Measurements from ENCODE around the gene LRRFIP1. TPM values are rescaled to one million over a fixed set of nuclear protein-coding genes. Genes with fewer than 3 reads are reported as not detected.

The LRRFIP1 gene
- total and polyA plus RNA-seq, 2 of the 13 experiments (the other 11 are each of a cell fraction or from before 2014, with no cell fraction given), result 15.9 to 40.5 TPM

GRCh38 chr2:237625216-237625705, 2.1 kb upstream of the LRRFIP1 start (continued):
- TF ChIP-seq ARID4A (CRISPR knock-in tag; IDR thresholded peaks at IDR 0.05; ENCODE audit: borderline replicate concordance) (0 out of 2 replicates have a peak, but pooled peaks have one; percentile 25), ZNF34 (CRISPR knock-in tag; IDR thresholded peaks at IDR 0.05; ENCODE audit: borderline replicate concordance) (no peak), REL (CRISPR knock-in tag; conservative IDR thresholded peaks at IDR 0.05) (no peak), KIAA2018 (CRISPR knock-in tag; IDR thresholded peaks at IDR 0.05; ENCODE audit: borderline replicate concordance) (no peak), ZNF180 (CRISPR knock-in tag; IDR thresholded peaks at IDR 0.05; ENCODE audit: borderline replicate concordance, low read depth) (no peak), ZNF891 (CRISPR knock-in tag; IDR thresholded peaks at IDR 0.05) (no peak), ZFP91 (CRISPR knock-in tag; IDR thresholded peaks at IDR 0.05; ENCODE audit: borderline replicate concordance) (no peak), ZNF326 (CRISPR knock-in tag; IDR thresholded peaks at IDR 0.05; ENCODE audit: borderline replicate concordance) (no peak), SMAD9 (CRISPR knock-in tag; IDR thresholded peaks at IDR 0.05) (no peak), RNF2 (conservative IDR thresholded peaks at IDR 0.05; ENCODE audit: low read depth) (no peak), NR2F2 (IDR thresholded peaks at IDR 0.05; ENCODE audit: borderline replicate concordance, low read depth) (0 out of 2 replicates have a peak, but pooled peaks have one; percentile 19), FOXP1 (IDR thresholded peaks at IDR 0.05) (no peak), FOXP1 (CRISPR knock-in tag; IDR thresholded peaks at IDR 0.05) (no peak), ZBTB43 (CRISPR knock-in tag; conservative IDR thresholded peaks at IDR 0.05) (no peak)

All from HepG2 (cell line).